Measurements from ENCODE around the gene TYMP.

Gene TYMP

GRCh38 chr22:50573491-50574382 lies 43.9 kb upstream of the TYMP start:
- 95% methylated on average over 26 of the region's 26 CpGs for WGBS, 2 experiments
- no peaks in the 10 kb centered on the region for H3K9me3 ChIP-seq (ENCODE audit: control insufficient read depth, low read length)
- H3K36me3 ChIP-seq (ENCODE audit: control insufficient read depth, insufficient read depth, low read length) = peaks cover 35% of the 10 kb centered on the region

GRCh38 chr22:50572965-50573364 lies 43.2 kb upstream of the TYMP start:
- H3K4me1 ChIP-seq (ENCODE audit: control insufficient read depth, insufficient read depth, low read length) = no peaks in the 10 kb centered on the region
- H3K36me3 ChIP-seq (ENCODE audit: control insufficient read depth, insufficient read depth, low read length) = peaks cover 35% of the 10 kb centered on the region
- H3K27ac ChIP-seq (ENCODE audit: insufficient read depth, low read depth, low read length, poor library complexity, severe bottlenecking) = no peak overlapping the region
- no peaks in the 10 kb centered on the region for H3K9me3 ChIP-seq (ENCODE audit: control insufficient read depth, low read length)
- H3K27me3 ChIP-seq (ENCODE audit: control insufficient read depth, insufficient read depth, low read length, poor library complexity, severe bottlenecking) = no peaks in the 10 kb centered on the region
- WGBS, 2 experiments = 96 to 97% methylated on average over 11 of the region's 11 CpGs
- H3K4me3 ChIP-seq (ENCODE audit: insufficient read depth, low read depth, low read length) = no peak overlapping the region

More at GRCh38 chr22:50573491-50574382, 43.9 kb upstream of the TYMP start:
- H3K4me1 ChIP-seq (ENCODE audit: control insufficient read depth, insufficient read depth, low read length) = no peaks in the 10 kb centered on the region
- no peak overlapping the region for H3K27ac ChIP-seq (ENCODE audit: insufficient read depth, low read depth, low read length, poor library complexity, severe bottlenecking)
- no peaks in the 10 kb centered on the region for H3K27me3 ChIP-seq (ENCODE audit: control insufficient read depth, insufficient read depth, low read length, poor library complexity, severe bottlenecking)
- H3K4me3 ChIP-seq (ENCODE audit: insufficient read depth, low read depth, low read length) = no peak overlapping the region

- 92 to 94% methylated on average over 26 of the region's 26 CpGs for WGBS, 2 experiments
- H3K36me3 ChIP-seq (ENCODE audit: control insufficient read depth, insufficient read depth, low read length) = peaks cover 40% of the 10 kb centered on the region
- H3K9me3 ChIP-seq (ENCODE audit: control insufficient read depth, low read length) = no peaks in the 10 kb centered on the region
- no peaks in the 10 kb centered on the region for H3K27me3 ChIP-seq (ENCODE audit: control insufficient read depth, insufficient read depth, low read length, poor library complexity, severe bottlenecking)
- no peak overlapping the region for H3K4me3 ChIP-seq (ENCODE audit: insufficient read depth, low read depth, low read length)
- no peaks in the 10 kb centered on the region for H3K4me1 ChIP-seq (ENCODE audit: control insufficient read depth, insufficient read depth, low read length)
- no peak overlapping the region for H3K27ac ChIP-seq (ENCODE audit: insufficient read depth, low read depth, low read length, poor library complexity, severe bottlenecking)
Measured at GRCh38 chr22:50571264-50572175, 41.7 kb upstream of the TYMP start.

- Histone ChIP-seq H3K36me3 (ENCODE audit: control insufficient read depth, insufficient read depth, low read length) (peaks cover 40% of the 10 kb centered on the region), H3K4me1 (ENCODE audit: control insufficient read depth, insufficient read depth, low read length) (no peaks in the 10 kb centered on the region), H3K4me3 (ENCODE audit: insufficient read depth, low read depth, low read length) (no peak overlapping the region), H3K27me3 (ENCODE audit: control insufficient read depth, insufficient read depth, low read length, poor library complexity, severe bottlenecking) (no peaks in the 10 kb centered on the region), H3K9me3 (ENCODE audit: control insufficient read depth, low read length) (no peaks in the 10 kb centered on the region), H3K27ac (ENCODE audit: insufficient read depth, low read depth, low read length, poor library complexity, severe bottlenecking) (no peak overlapping the region)
- 96 to 97% methylated on average over 12 of the region's 12 CpGs for WGBS, 2 experiments
Measured at GRCh38 chr22:50570861-50571260, 41.0 kb upstream of the TYMP start.

GRCh38 chr22:50569896-50570535 lies 40.2 kb upstream of the TYMP start:
- H3K27ac ChIP-seq (ENCODE audit: insufficient read depth, low read depth, low read length, poor library complexity, severe bottlenecking) = no peak overlapping the region
- 95 to 97% methylated on average over 13 of the region's 13 CpGs for WGBS, 2 experiments
- H3K4me1 ChIP-seq (ENCODE audit: control insufficient read depth, insufficient read depth, low read length) = no peaks in the 10 kb centered on the region
- no peaks in the 10 kb centered on the region for H3K27me3 ChIP-seq (ENCODE audit: control insufficient read depth, insufficient read depth, low read length, poor library complexity, severe bottlenecking)
- peaks cover 40% of the 10 kb centered on the region for H3K36me3 ChIP-seq (ENCODE audit: control insufficient read depth, insufficient read depth, low read length)
- no peak overlapping the region for H3K4me3 ChIP-seq (ENCODE audit: insufficient read depth, low read depth, low read length)
- H3K9me3 ChIP-seq (ENCODE audit: control insufficient read depth, low read length) = no peaks in the 10 kb centered on the region

- Histone ChIP-seq H3K4me1 (ENCODE audit: control insufficient read depth, insufficient read depth, low read length) (no peaks in the 10 kb centered on the region), H3K9me3 (ENCODE audit: control insufficient read depth, low read length) (no peaks in the 10 kb centered on the region), H3K4me3 (ENCODE audit: insufficient read depth, low read depth, low read length) (no peak overlapping the region), H3K36me3 (ENCODE audit: control insufficient read depth, insufficient read depth, low read length) (peaks cover 40% of the 10 kb centered on the region), H3K27me3 (ENCODE audit: control insufficient read depth, insufficient read depth, low read length, poor library complexity, severe bottlenecking) (peaks cover 9% of the 10 kb centered on the region), H3K27ac (ENCODE audit: insufficient read depth, low read depth, low read length, poor library complexity, severe bottlenecking) (no peak overlapping the region)
- WGBS, 2 experiments = 95% methylated on average over 7 of the region's 8 CpGs
Measured at GRCh38 chr22:50569041-50569459, 39.2 kb upstream of the TYMP start.

- Histone ChIP-seq H3K27ac (ENCODE audit: insufficient read depth, low read depth, low read length, poor library complexity, severe bottlenecking) (no peak overlapping the region), H3K4me1 (ENCODE audit: control insufficient read depth, insufficient read depth, low read length) (no peaks in the 10 kb centered on the region), H3K4me3 (ENCODE audit: insufficient read depth, low read depth, low read length) (no peak overlapping the region), H3K36me3 (ENCODE audit: control insufficient read depth, insufficient read depth, low read length) (peaks cover 40% of the 10 kb centered on the region), H3K27me3 (ENCODE audit: control insufficient read depth, insufficient read depth, low read length, poor library complexity, severe bottlenecking) (peaks cover 13% of the 10 kb centered on the region), H3K9me3 (ENCODE audit: control insufficient read depth, low read length) (no peaks in the 10 kb centered on the region)
- 96 to 98% methylated on average over 7 of the region's 7 CpGs for WGBS, 2 experiments
Measured at GRCh38 chr22:50568626-50569025, 38.8 kb upstream of the TYMP start.

- H3K4me1 ChIP-seq (ENCODE audit: control insufficient read depth, insufficient read depth, low read length) = no peaks in the 10 kb centered on the region
- WGBS, 2 experiments = 92 to 94% methylated on average over 7 of the region's 7 CpGs
- H3K27ac ChIP-seq (ENCODE audit: insufficient read depth, low read depth, low read length, poor library complexity, severe bottlenecking) = no peak overlapping the region
- H3K27me3 ChIP-seq (ENCODE audit: control insufficient read depth, insufficient read depth, low read length, poor library complexity, severe bottlenecking) = peaks cover 20% of the 10 kb centered on the region
- no peaks in the 10 kb centered on the region for H3K9me3 ChIP-seq (ENCODE audit: control insufficient read depth, low read length)
- peaks cover 37% of the 10 kb centered on the region for H3K36me3 ChIP-seq (ENCODE audit: control insufficient read depth, insufficient read depth, low read length)
- H3K4me3 ChIP-seq (ENCODE audit: insufficient read depth, low read depth, low read length) = no peak overlapping the region
Measured at GRCh38 chr22:50567721-50568252, 38.0 kb upstream of the TYMP start.

GRCh38 chr22:50564289-50564688 lies 34.5 kb upstream of the TYMP start:
- Histone ChIP-seq H3K27me3 (ENCODE audit: control insufficient read depth, insufficient read depth, low read length, poor library complexity, severe bottlenecking) (peaks cover 20% of the 10 kb centered on the region), H3K27ac (ENCODE audit: insufficient read depth, low read depth, low read length, poor library complexity, severe bottlenecking) (no peak overlapping the region), H3K4me1 (ENCODE audit: control insufficient read depth, insufficient read depth, low read length) (no peaks in the 10 kb centered on the region), H3K4me3 (ENCODE audit: insufficient read depth, low read depth, low read length) (no peak overlapping the region), H3K9me3 (ENCODE audit: control insufficient read depth, low read length) (no peaks in the 10 kb centered on the region), H3K36me3 (ENCODE audit: control insufficient read depth, insufficient read depth, low read length) (peaks cover 6% of the 10 kb centered on the region)
- WGBS, 2 experiments = 88 to 90% methylated on average over 11 of the region's 11 CpGs

Data from ectodermal cell (in vitro differentiated cells).